OCI-LY3 (cell line): Measurements from ENCODE around the gene JAML.

Experiments used
- H2AFZ ChIP-seq: fragments of 200-600, 300-600 bp; shearing (Covaris generic); 2 replicates; pipeline ENCODE4 v1.6.0; 2014; ENCODE audit warnings: antibody characterized with exemption, low read depth, low read length
- H3K27ac ChIP-seq: fragments of 200-600, 300-600 bp; sonication (generic); 2 replicates; pipeline ENCODE4 v1.5.1; 2014; ENCODE audit warnings: mild to moderate bottlenecking, low read length, moderate library complexity, mixed read lengths
- H3K27me3 ChIP-seq: fragments of 200-600, 300-600 bp; sonication (generic); 2 replicates; pipeline ENCODE4 v1.6.1; 2014; ENCODE audit warnings: low read depth, low read length, mixed read lengths
- H3K36me3 ChIP-seq: fragments of 200-600, 300-600 bp; sonication (generic); replicated peaks from 2 replicates; pipeline ENCODE3; 2014; ENCODE audit warnings: low read depth, low read length, mixed read lengths
- H3K4me1 ChIP-seq: fragments of 300-600, 200-600 bp; sonication (generic); 2 replicates; pipeline ENCODE4 v1.6.1; 2014; ENCODE audit warnings: low read length, mixed read lengths
- H3K4me2 ChIP-seq: fragments of 200-600, 300-600 bp; sonication (generic); 2 replicates; pipeline ENCODE4 v1.6.1; 2014; ENCODE audit warnings: low read length, mixed read lengths
- H3K4me3 ChIP-seq: fragments of 300-600, 200-600 bp; sonication (generic); 2 replicates; pipeline ENCODE4 v1.5.1; 2014; ENCODE audit warnings: antibody characterized with exemption, mild to moderate bottlenecking, low read length, moderate library complexity
- H3K79me2 ChIP-seq: fragments of 300-600, 200-600 bp; shearing (Covaris generic); 2 replicates; pipeline ENCODE4 v1.6.1; 2014; ENCODE audit warnings: mild to moderate bottlenecking, low read length, mixed read lengths
- H3K9ac ChIP-seq: fragments of 300-600, 200-600 bp; shearing (Covaris generic); 2 replicates; pipeline ENCODE4 v1.6.0; 2014; ENCODE audit warnings: mild to moderate bottlenecking, low read length, moderate library complexity
- H3K9me3 ChIP-seq: fragments of 200-600, 300-600 bp; shearing (Covaris generic); 2 replicates; pipeline ENCODE4 v1.6.1; 2014; ENCODE audit warnings: low read length, mixed read lengths; ENCODE audit not compliant: insufficient read depth
- H4K20me1 ChIP-seq: fragments of 200-600, 300-600 bp; sonication (generic); 2 replicates; pipeline ENCODE4 v1.6.1; 2016; ENCODE audit warnings: low read length, mixed read lengths; ENCODE audit not compliant: insufficient read depth
- CTCF ChIP-seq: fragments of 200-600, 300-600 bp; sonication (generic); IDR thresholded peaks from 2 replicates; pipeline ENCODE4 v1.5.1; 2014; ENCODE audit warnings: antibody characterized with exemption, low read length, low read depth
- EZH2phosphoT487 ChIP-seq: fragments of 200-600 bp; shearing (Covaris generic); IDR thresholded peaks from 2 replicates; pipeline ENCODE4 v1.6.1; 2018; ENCODE audit warnings: antibody characterized with exemption, mixed run types, low read depth

Gene JAML

DNA sequence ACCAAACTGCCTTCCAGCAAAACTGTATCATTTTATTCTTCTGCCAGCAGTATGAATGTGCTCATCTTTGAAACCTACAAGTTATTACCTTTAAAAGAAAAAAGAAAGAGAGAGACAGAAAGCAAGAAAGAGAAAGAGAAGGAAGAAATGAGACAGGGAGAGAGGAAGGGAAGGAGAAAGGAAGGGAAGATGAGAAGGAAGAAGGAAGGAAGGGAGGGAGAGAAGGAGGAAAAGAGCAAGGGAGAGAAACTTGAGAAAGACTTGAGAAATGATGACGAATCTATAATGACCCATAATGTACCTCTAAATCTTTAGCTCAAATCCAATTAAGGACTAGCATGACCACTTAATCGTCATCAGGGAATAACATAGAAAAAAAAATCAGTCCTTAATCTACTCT is 11.4 kb upstream of the JAML start:
- H3K4me1 ChIP-seq = 0 out of 2 replicates have a peak, but pooled peaks cover 2% of the 10 kb centered on the region
- no peak overlapping the region for H3K4me2 ChIP-seq
- H3K79me2 ChIP-seq = no peaks in the 10 kb centered on the region
- no peak overlapping the region for H2AFZ ChIP-seq
- no peaks in the 10 kb centered on the region for H3K9me3 ChIP-seq
- H3K9ac ChIP-seq = no peak overlapping the region
- no peak overlapping the region for H3K27ac ChIP-seq
- no peak overlapping the region for H3K4me3 ChIP-seq
- H3K36me3 ChIP-seq = no peaks in the 10 kb centered on the region
- H4K20me1 ChIP-seq = no peaks in the 10 kb centered on the region
- TF ChIP-seq EZH2phosphoT487 = no peak
- no peak for TF ChIP-seq CTCF
- H3K27me3 ChIP-seq = no peaks in the 10 kb centered on the region

GRCh38 chr11:118234833-118235232 is 10.0 kb upstream of the JAML start:
- no peak overlapping the region for H3K4me3 ChIP-seq
- H3K79me2 ChIP-seq = no peaks in the 10 kb centered on the region
- H3K9ac ChIP-seq = no peak overlapping the region
- H3K27ac ChIP-seq = no peak overlapping the region
- H3K36me3 ChIP-seq = no peaks in the 10 kb centered on the region
- TF ChIP-seq EZH2phosphoT487 (no peak), CTCF (no peak)
- no peaks in the 10 kb centered on the region for H3K4me1 ChIP-seq
- H2AFZ ChIP-seq = no peak overlapping the region
- H4K20me1 ChIP-seq = no peaks in the 10 kb centered on the region
- no peak overlapping the region for H3K4me2 ChIP-seq
- no peaks in the 10 kb centered on the region for H3K27me3 ChIP-seq
- no peaks in the 10 kb centered on the region for H3K9me3 ChIP-seq

DNA sequence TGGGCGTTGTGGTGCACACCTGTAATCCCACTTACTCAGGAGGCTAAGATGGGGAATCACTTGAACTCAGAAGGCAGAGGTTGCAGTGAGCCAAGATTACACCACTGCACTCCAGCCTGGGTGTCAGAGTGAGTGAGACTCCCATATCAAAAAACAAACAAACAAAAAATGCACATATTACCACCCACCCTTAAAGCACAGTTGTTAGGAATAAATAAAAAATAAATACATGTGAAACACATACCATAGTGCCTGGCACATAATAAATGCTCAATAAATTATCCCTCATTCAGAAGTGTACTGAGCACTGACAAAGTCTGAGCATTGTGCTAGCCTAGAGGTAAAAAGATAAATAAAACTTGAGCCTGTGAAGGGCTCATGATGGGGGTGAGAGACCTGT is 9.0 kb upstream of the JAML start:
- Histone ChIP-seq H4K20me1 (no peaks in the 10 kb centered on the region), H3K9ac (no peak overlapping the region), H2AFZ (no peak overlapping the region), H3K4me3 (no peak overlapping the region), H3K36me3 (no peaks in the 10 kb centered on the region), H3K4me1 (no peaks in the 10 kb centered on the region), H3K4me2 (no peak overlapping the region), H3K27me3 (no peaks in the 10 kb centered on the region), H3K27ac (no peak overlapping the region), H3K79me2 (no peaks in the 10 kb centered on the region), H3K9me3 (no peaks in the 10 kb centered on the region)
- TF ChIP-seq CTCF (no peak), EZH2phosphoT487 (no peak)

DNA sequence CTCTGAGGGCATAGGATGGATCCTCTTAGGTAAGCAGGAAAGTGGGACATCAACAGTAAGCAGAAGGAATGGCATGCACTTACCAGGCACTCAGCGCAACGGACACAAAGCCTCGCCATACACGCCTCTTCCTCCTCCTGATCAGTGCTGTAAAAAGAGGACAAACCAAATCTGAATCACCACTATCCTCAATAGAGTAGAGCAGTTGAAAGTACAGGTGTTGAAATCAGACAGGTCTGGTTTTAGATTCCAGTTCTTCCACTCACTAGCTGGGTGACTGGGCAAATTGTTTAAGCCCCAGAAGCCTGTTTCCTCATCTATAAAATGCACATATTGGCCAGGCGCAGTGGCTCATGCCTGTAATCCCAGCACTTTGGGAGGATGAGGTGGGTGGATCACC is 8.6 kb upstream of the JAML start:
- H3K36me3 ChIP-seq = no peaks in the 10 kb centered on the region
- no peak overlapping the region for H3K27ac ChIP-seq
- no peak overlapping the region for H2AFZ ChIP-seq
- TF ChIP-seq EZH2phosphoT487 (no peak), CTCF (no peak)
- no peaks in the 10 kb centered on the region for H3K27me3 ChIP-seq
- no peak overlapping the region for H3K4me3 ChIP-seq
- no peaks in the 10 kb centered on the region for H4K20me1 ChIP-seq
- no peaks in the 10 kb centered on the region for H3K79me2 ChIP-seq
- H3K4me1 ChIP-seq = peaks cover 3% of the 10 kb centered on the region
- no peaks in the 10 kb centered on the region for H3K9me3 ChIP-seq
- H3K9ac ChIP-seq = no peak overlapping the region
- H3K4me2 ChIP-seq = no peak overlapping the region
